Heart left ventricle (tissue), 13 donors: ENCODE measurements around the gene RFX7.

Experiments used
- POLR2A ChIP-seq, 2 donors: fragments of 450-650 bp; IDR thresholded peaks; one replicate each; pipeline ENCODE4 v1.6.1; 2017; ENCODE audit warnings: antibody characterized with exemption in 2 of 2, mild to moderate bottlenecking in 2 of 2, moderate library complexity in 2 of 2
- TF ChIP-seq, protein P1 (sequence below), 12 donors: fragments of 200-600 bp; sonication (generic) in 4 of 12; IDR thresholded peaks; one replicate each; pipeline versions ENCODE4 v1.5.0 to v1.8.0; 2018 to 2022; ENCODE audit warnings: antibody characterized with exemption in 12 of 12, mild to moderate bottlenecking in 5 of 12
- donor health status: ischemic (EF 13 %, LVEDD 7.1; RV severe dilation, severe dysfunction).
- donor health status: DM: no; HTN: yes; CAD: no.
- donor health status: DM: no; HTN: no; CAD: no.
- donor health status: ischemic (EF 25% LVEDD 6.9; RV normal size, moderate dysfunction).
- donor health status: ischemic (EF 25% LVEDD 5.7; RV mildly dilated, moderate dysfunction).
- donor health status: ischemic (EF 35%, LVEDD 5.7; RV mildly dilated, moderate dysfunction).
- donor health status: nonischemic (EF 11% LVEDD 7.7; RV severe dilation, severe dysfunction).
- donor health status: DM: yes; HTN: yes; CAD: no.
- donor health status: PGD.
- donor health status: ischemic (EF 29% LVEDD 5.4; RV normal size, mild dysfunction).
- donor health status: nonischemic (EF 23%, LVEDD 6.1; RV moderate dilation, normal function).

DNA sequence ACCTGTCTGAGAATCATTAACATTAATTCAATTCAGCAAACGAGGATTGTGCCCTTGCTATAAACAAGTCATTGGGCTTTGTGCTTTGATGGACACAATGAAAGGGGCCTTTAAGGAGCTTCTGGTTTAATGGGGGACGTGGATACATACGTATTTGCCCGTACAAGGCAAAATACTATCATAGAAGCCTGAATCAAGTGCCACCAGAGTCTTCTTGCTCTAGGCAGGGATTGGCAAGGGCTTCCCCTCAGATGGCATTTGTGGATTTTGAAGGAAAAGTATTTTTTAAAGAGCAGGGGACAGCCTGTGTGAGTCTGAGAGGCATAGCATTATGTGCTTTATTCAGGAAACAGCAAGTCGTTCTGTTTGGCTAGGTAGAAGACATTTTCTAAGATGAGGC, 166.6 kb downstream of the RFX7 start:
- TF ChIP-seq, protein P1, sequence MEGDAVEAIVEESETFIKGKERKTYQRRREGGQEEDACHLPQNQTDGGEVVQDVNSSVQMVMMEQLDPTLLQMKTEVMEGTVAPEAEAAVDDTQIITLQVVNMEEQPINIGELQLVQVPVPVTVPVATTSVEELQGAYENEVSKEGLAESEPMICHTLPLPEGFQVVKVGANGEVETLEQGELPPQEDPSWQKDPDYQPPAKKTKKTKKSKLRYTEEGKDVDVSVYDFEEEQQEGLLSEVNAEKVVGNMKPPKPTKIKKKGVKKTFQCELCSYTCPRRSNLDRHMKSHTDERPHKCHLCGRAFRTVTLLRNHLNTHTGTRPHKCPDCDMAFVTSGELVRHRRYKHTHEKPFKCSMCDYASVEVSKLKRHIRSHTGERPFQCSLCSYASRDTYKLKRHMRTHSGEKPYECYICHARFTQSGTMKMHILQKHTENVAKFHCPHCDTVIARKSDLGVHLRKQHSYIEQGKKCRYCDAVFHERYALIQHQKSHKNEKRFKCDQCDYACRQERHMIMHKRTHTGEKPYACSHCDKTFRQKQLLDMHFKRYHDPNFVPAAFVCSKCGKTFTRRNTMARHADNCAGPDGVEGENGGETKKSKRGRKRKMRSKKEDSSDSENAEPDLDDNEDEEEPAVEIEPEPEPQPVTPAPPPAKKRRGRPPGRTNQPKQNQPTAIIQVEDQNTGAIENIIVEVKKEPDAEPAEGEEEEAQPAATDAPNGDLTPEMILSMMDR (IDR thresholded peaks at IDR 0.05) = no peak
- no peak for TF ChIP-seq POLR2A (IDR thresholded peaks at IDR 0.05)
